Ovary (tissue), 9 donors: ENCODE data around the gene APBB1IP. TPM values are rescaled to one million over a fixed set of nuclear protein-coding genes. Genes with fewer than 3 reads are reported as not detected.

Experiments used
- DNase-seq, 5 donors: peaks; one replicate each; pipeline ENCODE4 v3.0.0-alpha.2; 2019 to 2020
- H3K27ac ChIP-seq, 2 donors: fragments of 200-600 bp; one replicate each; pipeline versions ENCODE4 v1.5.1 to v1.8.0; 2019 to 2022
- H3K27me3 ChIP-seq: fragments of 200-600 bp; one replicate; pipeline ENCODE4 v1.8.0; 2022
- H3K36me3 ChIP-seq: fragments of 200-600 bp; sonication (generic); one replicate; pipeline ENCODE4 v1.5.1; 2019
- H3K4me1 ChIP-seq: one replicate; pipeline ENCODE4 v1.8.1; 2013; ENCODE audit warnings: mild to moderate bottlenecking, moderate library complexity; ENCODE audit not compliant: insufficient read depth
- H3K4me3 ChIP-seq: fragments of 200-600 bp; sonication (generic); one replicate; pipeline ENCODE4 v1.5.1; 2017
- H3K9me3 ChIP-seq, 2 donors: fragments of 200-600 bp in 1 of 2; sonication (generic) in 1 of 2; one replicate each; pipeline versions ENCODE4 v1.5.1 to v1.8.1; 2013 to 2019; ENCODE audit warnings: mild to moderate bottlenecking in 1 of 2, moderate library complexity in 1 of 2
- CTCF ChIP-seq, 3 donors: fragments of 450-650 bp in 2 of 3; fragments of 200-600 bp in 1 of 3; IDR thresholded peaks; one replicate each; pipeline versions ENCODE4 v1.5.1 to v1.8.0; 2016 to 2022; ENCODE audit warnings: antibody characterized with exemption in 3 of 3, mild to moderate bottlenecking in 1 of 3
- EP300 ChIP-seq: sonication (generic); formaldehyde crosslinking; IDR thresholded peaks from one replicate; pipeline ENCODE4 v1.6.1; 2017; ENCODE audit warnings: antibody characterized with exemption
- POLR2A ChIP-seq: fragments of 450-650 bp; IDR thresholded peaks from one replicate; pipeline ENCODE4 v1.6.1; 2017; ENCODE audit warnings: antibody characterized with exemption, mild to moderate bottlenecking, moderate library complexity
- WGBS, 3 donors: extraction: QIAGEN DNeasy Blood & Tissue Kit in 1 of 3; methylation state at CpG; one replicate each; pipeline versions ENCODE4 v1.1.5 to v1.1.7; 2013 to 2017; 5-methylcytosine and 5-hydroxymethylcytosine counted together
- intact Hi-C, 4 donors: fragments of 100-400 bp; cut with DNase I; formaldehyde crosslinking; loops; one replicate each; pipeline versions ENCODE4 v1.11.0 to v1.15.1; 2022 to 2023
- polyA plus RNA-seq, 2 donors: library from polyadenylated mRNA; stranded (reverse); fragments of 200-250 nt in 1 of 2; fragments of 350-450 nt in 1 of 2; fragmentation: Illumina TruSeq in 1 of 2; extraction: RNeasy Lipid Tissue Mini Kit (QIAGEN cat#74804) in 1 of 2; gene quantifications; one replicate each; pipeline ENCODE4 v1.2.3, GENCODE V29; 2013 to 2014
- total RNA-seq, 7 donors: library from RNA; depleted of rRNA in 2 of 7; stranded (reverse); fragments of >200 nt in 2 of 7; fragmentation: NEBNext Ultra II Directional in 3 of 7; extraction: Animal tissue kit (Norgen Biotek cat#: 25700) in 3 of 7; gene quantifications; one replicate each; pipeline versions ENCODE4 v1.1.0 to v1.2.4, GENCODE V29; 2016 to 2023
- donor health status: DM: no; HTN: no; CAD: no; lungs with moderate emphysema.
- donor health status: DM: no; HTN: no; CAD: no.
- donor health status: Bipolar disorder and iron deficiency.
- donor health status: DM: yes; HTN: yes; CAD: no.
- donor health status: DM: no; HTN: no; CAD: no.
- donor health status: DM: yes; HTN: yes; CAD: no.

Gene APBB1IP
- total and polyA plus RNA-seq, 9 donors, result 0.64 to 10.2 (median 1.8) TPM

GRCh38 chr10:26557641-26558014 lies 119.5 kb downstream of the APBB1IP start:
- Histone ChIP-seq H3K4me1 (no peaks in the 10 kb centered on the region), H3K36me3 (no peaks in the 10 kb centered on the region), H3K27ac (no peak overlapping the region), H3K4me3 (no peak overlapping the region), H3K27me3 (no peaks in the 10 kb centered on the region), H3K9me3 (no peaks in the 10 kb centered on the region)
- intact Hi-C loops, result no loop called here
- no peak for TF ChIP-seq EP300
- no peak for TF ChIP-seq POLR2A
- no peak for TF ChIP-seq CTCF (IDR thresholded peaks at IDR 0.05)
- DNase-seq, result no peak
- WGBS, 3 donors, result 30 to 41% (median 40%) methylated on average over 5 of the region's 5 CpGs

- intact Hi-C loops, result loop anchor here in 1 of 4 donors (5.0 kb wide), 1 partner anchor 1454 kb away; no protein-coding TSS in a partner anchor
- peak overlapping the region; percentile 24 for H3K4me3 ChIP-seq
- no peaks in the 10 kb centered on the region for H3K4me1 ChIP-seq
- no peaks in the 10 kb centered on the region for H3K9me3 ChIP-seq
- H3K36me3 ChIP-seq, result no peaks in the 10 kb centered on the region
- 7 to 12% (median 8%) methylated on average over 24 to 64 of the region's 64 CpGs for WGBS, 3 donors
- DNase-seq, result no peak
- no peak overlapping the region for H3K27ac ChIP-seq
- TF ChIP-seq POLR2A (no peak), CTCF (IDR thresholded peaks at IDR 0.05) (no peak), EP300 (no peak)
- no peaks in the 10 kb centered on the region for H3K27me3 ChIP-seq
These were observed 128.6 kb downstream of the APBB1IP start for GRCh38 chr10:26566525-26567350.

DNA sequence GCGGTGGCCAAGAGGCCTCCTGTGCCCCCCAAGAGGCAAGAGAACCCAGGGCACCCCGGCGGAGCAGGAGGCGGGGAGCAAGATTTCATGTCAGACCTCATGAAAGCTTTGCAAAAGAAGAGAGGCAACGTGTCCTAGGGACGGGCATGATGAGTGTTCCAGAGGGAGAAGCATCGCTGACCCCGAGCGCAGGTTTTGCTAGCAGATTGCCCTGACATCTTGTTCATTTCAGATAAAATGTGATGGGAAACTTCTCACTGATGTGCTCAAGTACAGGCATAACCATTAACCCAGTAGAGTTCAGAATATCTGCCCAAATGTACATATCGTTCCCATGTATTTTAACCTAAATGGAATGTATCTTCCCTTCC lies 129.2 kb downstream of the APBB1IP start:
- Histone ChIP-seq H3K4me1 (no peaks in the 10 kb centered on the region), H3K36me3 (no peaks in the 10 kb centered on the region), H3K4me3 (no peak overlapping the region), H3K27me3 (no peaks in the 10 kb centered on the region), H3K9me3 (no peaks in the 10 kb centered on the region), H3K27ac (no peak overlapping the region)
- TF ChIP-seq POLR2A, result no peak
- 3 to 17% (median 6%) methylated on average over 6 to 10 of the region's 10 CpGs for WGBS, 3 donors
- intact Hi-C loops, result loop anchor here in 1 of 4 donors (5.0 kb wide), 1 partner anchor 1455 kb away; no protein-coding TSS in a partner anchor
- DNase-seq, result no peak

DNA sequence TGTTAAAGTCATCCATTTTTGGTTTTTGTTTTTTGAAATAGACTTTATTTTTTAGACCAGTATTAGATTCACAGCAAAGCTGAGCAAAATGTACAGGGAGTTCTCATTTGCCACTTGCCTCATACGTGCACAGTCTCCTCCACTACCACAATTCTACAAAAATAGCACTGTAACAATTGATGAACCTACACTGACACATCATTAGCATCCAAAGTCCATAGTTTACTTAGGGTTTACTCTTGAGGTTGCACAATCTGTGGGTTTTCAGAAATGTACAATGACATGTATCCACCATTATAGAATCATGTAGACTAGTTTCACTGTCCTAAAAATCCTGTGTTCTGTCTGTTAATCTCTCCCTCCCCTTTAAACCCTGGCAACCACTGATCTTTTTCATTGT lies 133.5 kb downstream of the APBB1IP start:
- Histone ChIP-seq H3K27ac (no peak overlapping the region), H3K9me3 (no peaks in the 10 kb centered on the region), H3K4me3 (no peak overlapping the region), H3K27me3 (no peaks in the 10 kb centered on the region), H3K36me3 (no peaks in the 10 kb centered on the region), H3K4me1 (no peaks in the 10 kb centered on the region)
- WGBS, 3 donors, result 51 to 61% (median 54%) methylated on average over 1 of the region's 1 CpG
- TF ChIP-seq EP300 (no peak), CTCF (IDR thresholded peaks at IDR 0.05) (no peak), POLR2A (no peak)
- DNase-seq, result no peak
- intact Hi-C loops, result no loop called here

DNA sequence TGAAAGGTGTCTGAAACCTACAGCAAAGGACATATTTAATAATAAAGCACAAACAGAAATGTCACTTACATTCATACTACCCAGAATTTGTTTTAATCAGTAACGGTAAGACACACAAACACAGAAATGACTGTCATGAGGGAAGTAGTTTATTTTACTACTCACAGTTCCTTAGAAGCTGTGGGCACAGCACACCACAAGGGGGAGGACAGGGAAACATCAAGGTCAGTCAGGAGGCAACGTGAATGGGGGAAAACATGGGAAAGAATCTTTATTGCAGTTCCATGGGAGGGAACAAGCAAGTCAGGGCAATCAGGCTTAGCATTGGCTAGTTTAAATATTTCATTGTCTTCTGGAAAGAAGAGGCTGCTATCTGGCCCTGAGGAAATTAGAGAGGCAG lies 135.5 kb downstream of the APBB1IP start:
- no peaks in the 10 kb centered on the region for H3K4me1 ChIP-seq
- no peaks in the 10 kb centered on the region for H3K27me3 ChIP-seq
- no peak for DNase-seq
- H3K9me3 ChIP-seq, result no peaks in the 10 kb centered on the region
- intact Hi-C loops, result no loop called here
- no peak overlapping the region for H3K4me3 ChIP-seq
- no peak for TF ChIP-seq POLR2A
- no peak for TF ChIP-seq CTCF (IDR thresholded peaks at IDR 0.05)
- no peak for TF ChIP-seq EP300
- 13 to 32% (median 25%) methylated on average over 2 of the region's 2 CpGs for whole genome bisulfite sequencing, 3 donors
- H3K36me3 ChIP-seq, result no peaks in the 10 kb centered on the region
- H3K27ac ChIP-seq, result no peak overlapping the region
